ENCODE results near the gene RALGPS2. TPM values are rescaled to one million over a fixed set of nuclear protein-coding genes. Genes with fewer than 3 reads are reported as not detected.

Gene RALGPS2
- total and polyA plus RNA-seq, 2 donors (not counting 1 experiment from before 2014, with no cell fraction given) = 59.6 to 251 TPM

DNA sequence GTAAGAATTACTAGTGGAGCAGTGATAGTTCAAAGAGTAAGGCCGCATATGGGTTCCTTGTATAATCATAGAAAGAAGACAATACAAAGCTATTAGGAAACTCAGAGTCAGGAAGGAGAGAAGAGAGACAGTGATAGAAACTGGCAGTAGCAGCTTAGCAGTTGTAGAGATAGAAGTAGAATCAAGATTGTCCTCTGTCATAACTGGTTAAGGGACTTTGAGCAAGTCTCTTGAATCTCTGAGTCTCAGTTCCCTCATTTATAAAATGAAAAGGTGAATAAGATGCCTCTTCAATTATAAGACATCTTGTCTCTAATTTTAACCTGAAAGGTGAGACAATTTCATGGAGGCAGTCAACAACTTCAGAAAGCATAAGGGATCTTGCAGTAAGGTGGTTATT lies 6.5 kb upstream of the RALGPS2 start:
- ChIA-PET CTCF (interaction anchor here (1.9 kb wide), 1 partner anchor 175 kb away, joined by 5 read pairs; no protein-coding TSS in a partner anchor), POLR2A (no interaction called here)
- no peak overlapping the region for H3K4me3 ChIP-seq (ENCODE audit: control extremely low read depth in 1 of 5, extremely low read depth in 1 of 5, insufficient read depth in 1 of 5, low read depth in 2 of 5, low read length in 4 of 5)
- WGBS (ENCODE audit: insufficient coverage) = no CpG with 5 or more reads among the region's 1 CpG
- H3K27ac ChIP-seq (ENCODE audit: low read length in 2 of 2) = peak overlapping the region in 1 of 2 donors; percentile 55
- H3K4me1 ChIP-seq (ENCODE audit: control insufficient read depth in 2 of 2, insufficient read depth in 2 of 2, low read length in 2 of 2) = peaks cover 15 to 20% of the 10 kb centered on the region in 2 donors
- Mint-ChIP-seq H3K9me3 (ENCODE audit: insufficient read depth) (no peaks in the 10 kb centered on the region), H3K4me1 (peaks cover 46% of the 10 kb centered on the region), H3K27me3 (no peaks in the 10 kb centered on the region), H3K27ac (peak overlapping the region; percentile 83), H3K4me3 (no peak overlapping the region)
- intact Hi-C loops (cut with micrococcal nuclease) = loop anchor here (2.0 to 5.0 kb wide), 2 partner anchors 14 to 36 kb away; no protein-coding TSS in a partner anchor
- DNase-seq = no peak
- H3K9ac ChIP-seq (ENCODE audit: low read length) = no peak overlapping the region
- H2AFZ ChIP-seq (ENCODE audit: insufficient read depth, low read depth, low read length, poor library complexity, severe bottlenecking) = peak overlapping the region; percentile 38
- H3K27me3 ChIP-seq (replicated peaks in 1 of 4; ENCODE audit: control extremely low read depth in 1 of 4, control insufficient read depth in 3 of 4, insufficient read depth in 4 of 4, low read length in 3 of 4) = no peaks in the 10 kb centered on the region
- ATAC-seq (ENCODE audit: low read depth) = peak; percentile 41
- H4K20me1 ChIP-seq (ENCODE audit: control insufficient read depth, insufficient read depth, low read length, poor library complexity, severe bottlenecking) = no peaks in the 10 kb centered on the region
- no peak overlapping the region for H3K4me2 ChIP-seq (replicated peaks; ENCODE audit: low read depth, low read length, poor library complexity, severe bottlenecking)
- no peaks in the 10 kb centered on the region for H3K36me3 ChIP-seq (replicated peaks in 1 of 2; ENCODE audit: control extremely low read depth in 1 of 2, control insufficient read depth in 1 of 2, extremely low read depth in 1 of 2, insufficient read depth in 2 of 2, low read length in 1 of 2)
- H3K79me2 ChIP-seq (ENCODE audit: control insufficient read depth, insufficient read depth, low read length) = no peaks in the 10 kb centered on the region
- TF ChIP-seq CTCF (IDR thresholded peaks at IDR 0.05) = no peak
- no peak for TF ChIP-seq EZH2 (IDR thresholded peaks at IDR 0.05; ENCODE audit: borderline replicate concordance, insufficient read depth, low read depth, low read length, poor library complexity, severe bottlenecking)
- no peaks in the 10 kb centered on the region for H3K9me3 ChIP-seq (ENCODE audit: control extremely low read depth in 1 of 3, control insufficient read depth in 2 of 3, insufficient read depth in 1 of 3, low read length in 2 of 3)

- Mint-ChIP-seq H3K27ac (peak overlapping the region; percentile 99), H3K9me3 (ENCODE audit: insufficient read depth) (no peaks in the 10 kb centered on the region), H3K4me1 (peaks cover 52% of the 10 kb centered on the region), H3K27me3 (no peaks in the 10 kb centered on the region), H3K4me3 (peak overlapping the region; percentile 97)
- Histone ChIP-seq H3K9ac (ENCODE audit: low read length) (no peak overlapping the region), H3K27me3 (replicated peaks in 1 of 4; ENCODE audit: control extremely low read depth in 1 of 4, control insufficient read depth in 3 of 4, insufficient read depth in 4 of 4, low read length in 3 of 4) (no peaks in the 10 kb centered on the region), H2AFZ (ENCODE audit: insufficient read depth, low read depth, low read length, poor library complexity, severe bottlenecking) (peak overlapping the region; percentile 93), H3K4me1 (ENCODE audit: control insufficient read depth in 2 of 2, insufficient read depth in 2 of 2, low read length in 2 of 2) (peaks cover 21% of the 10 kb centered on the region in 2 donors), H3K27ac (ENCODE audit: low read length in 2 of 2) (peak overlapping the region in 1 of 2 donors; percentile 91), H4K20me1 (ENCODE audit: control insufficient read depth, insufficient read depth, low read length, poor library complexity, severe bottlenecking) (peaks cover 8% of the 10 kb centered on the region), H3K36me3 (replicated peaks in 1 of 2; ENCODE audit: control extremely low read depth in 1 of 2, control insufficient read depth in 1 of 2, extremely low read depth in 1 of 2, insufficient read depth in 2 of 2, low read length in 1 of 2) (peaks cover 0 to 21% of the 10 kb centered on the region in 2 experiments), H3K4me2 (replicated peaks; ENCODE audit: low read depth, low read length, poor library complexity, severe bottlenecking) (no peak overlapping the region), H3K79me2 (ENCODE audit: control insufficient read depth, insufficient read depth, low read length) (peaks cover 40% of the 10 kb centered on the region), H3K4me3 (ENCODE audit: control extremely low read depth in 1 of 5, extremely low read depth in 1 of 5, insufficient read depth in 1 of 5, low read depth in 2 of 5, low read length in 4 of 5) (no peak overlapping the region), H3K9me3 (ENCODE audit: control extremely low read depth in 1 of 3, control insufficient read depth in 2 of 3, insufficient read depth in 1 of 3, low read length in 2 of 3) (no peaks in the 10 kb centered on the region)
- no CpG with 5 or more reads among the region's 3 CpGs for WGBS (ENCODE audit: insufficient coverage)
- CTCF ChIA-PET = no interaction called here
- TF ChIP-seq CTCF (IDR thresholded peaks at IDR 0.05) (no peak), EZH2 (IDR thresholded peaks at IDR 0.05; ENCODE audit: borderline replicate concordance, insufficient read depth, low read depth, low read length, poor library complexity, severe bottlenecking) (no peak)
- POLR2A ChIA-PET = no interaction called here
- intact Hi-C loops (cut with micrococcal nuclease) = no loop called here
- no peak for DNase-seq
- ATAC-seq (ENCODE audit: low read depth) = no peak
Observed at GRCh38 chr1:178723546-178723945, 1.5 kb upstream of the RALGPS2 start.

All from B cell (primary cell).